Endothelial cell of umbilical vein (primary cell): ENCODE data around the gene IGFL4.

Source experiments
- EZH2 ChIP-seq: IDR thresholded peaks from 2 replicates; pipeline ENCODE4 v1.6.1; 2012; ENCODE audit warnings: borderline replicate concordance, low read depth, mild to moderate bottlenecking, moderate library complexity, low read length, inconsistent platforms; ENCODE audit not compliant: severe bottlenecking
- MAX ChIP-seq: IDR thresholded peaks from 2 replicates; pipeline ENCODE4 v1.6.1; 2011; ENCODE audit not compliant: insufficient read depth, insufficient read length
- POLR2A ChIP-seq: IDR thresholded peaks from 2 replicates; pipeline ENCODE4 v1.6.1; 2012; ENCODE audit warnings: low read depth, mild to moderate bottlenecking, control low read depth, low read length
- POLR2AphosphoS5 ChIP-seq: IDR thresholded peaks from 2 replicates; pipeline ENCODE4 v1.6.1; 2012; ENCODE audit warnings: low read depth, mild to moderate bottlenecking, control low read depth, low read length, moderate library complexity; ENCODE audit not compliant: insufficient read depth
- TF ChIP-seq, protein P1 (sequence below), 2 donors: IDR thresholded peaks; 1 replicate in 1 of 2; 2 replicates in 1 of 2; pipeline ENCODE4 v1.5.1; 2011; ENCODE audit warnings: low read length in 2 of 2, mild to moderate bottlenecking in 2 of 2, moderate library complexity in 2 of 2, control low read depth in 1 of 2, inconsistent platforms in 1 of 2, low read depth in 1 of 2; ENCODE audit not compliant: insufficient read depth in 1 of 2; ENCODE audit errors: extremely low read depth in 1 of 2

GRCh38 chr19:46002678-46003275 is 38.0 kb downstream of the IGFL4 start:
- TF ChIP-seq, protein P1, sequence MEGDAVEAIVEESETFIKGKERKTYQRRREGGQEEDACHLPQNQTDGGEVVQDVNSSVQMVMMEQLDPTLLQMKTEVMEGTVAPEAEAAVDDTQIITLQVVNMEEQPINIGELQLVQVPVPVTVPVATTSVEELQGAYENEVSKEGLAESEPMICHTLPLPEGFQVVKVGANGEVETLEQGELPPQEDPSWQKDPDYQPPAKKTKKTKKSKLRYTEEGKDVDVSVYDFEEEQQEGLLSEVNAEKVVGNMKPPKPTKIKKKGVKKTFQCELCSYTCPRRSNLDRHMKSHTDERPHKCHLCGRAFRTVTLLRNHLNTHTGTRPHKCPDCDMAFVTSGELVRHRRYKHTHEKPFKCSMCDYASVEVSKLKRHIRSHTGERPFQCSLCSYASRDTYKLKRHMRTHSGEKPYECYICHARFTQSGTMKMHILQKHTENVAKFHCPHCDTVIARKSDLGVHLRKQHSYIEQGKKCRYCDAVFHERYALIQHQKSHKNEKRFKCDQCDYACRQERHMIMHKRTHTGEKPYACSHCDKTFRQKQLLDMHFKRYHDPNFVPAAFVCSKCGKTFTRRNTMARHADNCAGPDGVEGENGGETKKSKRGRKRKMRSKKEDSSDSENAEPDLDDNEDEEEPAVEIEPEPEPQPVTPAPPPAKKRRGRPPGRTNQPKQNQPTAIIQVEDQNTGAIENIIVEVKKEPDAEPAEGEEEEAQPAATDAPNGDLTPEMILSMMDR (IDR thresholded peaks at IDR 0.05; ENCODE audit: extremely low read depth in 1 of 2, insufficient read depth in 1 of 2, low read depth in 1 of 2, low read length in 2 of 2), result no peak
- TF ChIP-seq EZH2, result no peak
- TF ChIP-seq POLR2A, result no peak
- TF ChIP-seq MAX, result no peak
- TF ChIP-seq POLR2AphosphoS5, result no peak
